CD4-positive, alpha-beta T cell treated with Interleukin-17A for 1 hour (primary cell): ENCODE measurements around the gene OPA1.

Source experiments
- DNase-seq: peaks from one replicate; pipeline ENCODE4 v3.0.0-alpha.2; 2020

Gene OPA1

GRCh38 chr3:193712938-193713337 is 119.9 kb downstream of the OPA1 start:
- DNase-seq: no peak

- no peak for DNase-seq
Observed at GRCh38 chr3:193714523-193715137, 121.6 kb downstream of the OPA1 start.

GRCh38 chr3:193716150-193716549 is 123.1 kb downstream of the OPA1 start:
- DNase-seq: no peak

GRCh38 chr3:193719735-193720134 is 126.7 kb downstream of the OPA1 start:
- no peak for DNase-seq

- no peak for DNase-seq
Observed at GRCh38 chr3:193720169-193720568, 127.2 kb downstream of the OPA1 start.

- no peak for DNase-seq
Observed at GRCh38 chr3:193722566-193722965, 129.6 kb downstream of the OPA1 start.

- no peak for DNase-seq
Observed at GRCh38 chr3:193727089-193727488, 134.1 kb downstream of the OPA1 start.

GRCh38 chr3:193728429-193729087 is 135.6 kb downstream of the OPA1 start:
- DNase-seq: no peak

- no peak for DNase-seq
Observed at GRCh38 chr3:193729088-193729465, 136.1 kb downstream of the OPA1 start.

- DNase-seq: no peak
Observed at GRCh38 chr3:193729601-193730000, 136.6 kb downstream of the OPA1 start.

- no peak for DNase-seq
Observed at GRCh38 chr3:193730511-193730910, 137.5 kb downstream of the OPA1 start.

GRCh38 chr3:193730976-193731375 is 138.0 kb downstream of the OPA1 start:
- DNase-seq: no peak

- no peak for DNase-seq
Observed at GRCh38 chr3:193731656-193732055, 138.6 kb downstream of the OPA1 start.

GRCh38 chr3:193732391-193732790 is 139.4 kb downstream of the OPA1 start:
- DNase-seq: no peak

- no peak for DNase-seq
Observed at GRCh38 chr3:193732827-193733226, 139.8 kb downstream of the OPA1 start.

GRCh38 chr3:193734737-193735366 is 141.8 kb downstream of the OPA1 start:
- DNase-seq: no peak

- no peak for DNase-seq
Observed at GRCh38 chr3:193735850-193736249, 142.8 kb downstream of the OPA1 start.

GRCh38 chr3:193736616-193737015 is 143.6 kb downstream of the OPA1 start:
- DNase-seq: no peak

- no peak for DNase-seq
Observed at GRCh38 chr3:193737191-193737751, 144.3 kb downstream of the OPA1 start.

- no peak for DNase-seq
Observed at GRCh38 chr3:193742628-193743027, 149.6 kb downstream of the OPA1 start.

GRCh38 chr3:193743702-193744047 is 150.7 kb downstream of the OPA1 start:
- no peak for DNase-seq

- DNase-seq: no peak
Observed at GRCh38 chr3:193744048-193744821, 151.2 kb downstream of the OPA1 start.
